Stimulated activated CD4-positive, alpha-beta T cell treated with anti-CD3 and anti-CD28 coated beads, TNF-alpha, amount 100 ng/mL, for 48 hours (primary cell): Measurements from ENCODE around the gene RNU1-1.
A peak's percentile ranks its signal among the peaks of the same experiment; 100 is the strongest.
"Not testable (repeated sequence)": the region's sequence is repeated elsewhere in the genome, so short reads cannot be mapped to it uniquely, and the experiment has no call there.

Experiments
- DNase-seq, 3 donors: peaks; one replicate each; pipeline ENCODE4 v3.0.0-alpha.2; 2020; ENCODE audit warnings: low read depth in 3 of 3

The RNU1-1 gene

DNA sequence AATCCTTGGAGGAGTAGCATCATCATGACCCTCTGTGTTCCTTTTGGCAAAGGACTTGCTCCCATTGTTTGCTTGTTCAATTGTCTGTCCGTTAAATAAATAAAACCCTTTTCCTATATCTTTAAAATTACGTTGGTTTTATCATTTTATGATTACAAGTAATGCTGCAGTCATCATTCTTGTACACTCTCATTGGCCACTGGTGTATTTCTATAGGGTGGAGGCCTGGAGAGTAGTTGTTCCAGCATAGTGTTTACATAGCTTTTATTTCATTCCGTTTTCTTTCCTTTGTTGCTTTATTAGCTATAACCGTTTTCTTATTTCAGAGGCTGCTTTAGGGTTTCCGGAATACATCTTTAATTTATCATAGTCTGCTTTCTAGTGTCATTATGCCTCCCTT is 7.6 kb upstream of the RNU1-1 start:
- not testable (repeated sequence) for DNase-seq

DNA sequence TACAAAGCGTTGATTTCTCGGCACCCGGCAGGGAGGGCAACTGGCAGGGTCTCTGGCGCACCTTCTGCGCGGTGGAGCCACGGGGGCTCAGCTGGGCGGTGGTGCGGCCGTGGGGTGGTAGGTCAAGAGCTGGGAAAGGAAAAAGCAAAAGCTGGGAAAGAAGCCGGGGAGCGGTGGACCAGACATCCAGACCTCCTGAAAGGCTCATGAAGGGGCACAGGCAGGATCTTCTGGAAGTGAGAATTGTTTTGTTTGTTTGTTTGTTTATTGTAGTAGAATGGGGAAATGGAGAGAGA is 7.2 kb upstream of the RNU1-1 start:
- DNase-seq: no peak

DNA sequence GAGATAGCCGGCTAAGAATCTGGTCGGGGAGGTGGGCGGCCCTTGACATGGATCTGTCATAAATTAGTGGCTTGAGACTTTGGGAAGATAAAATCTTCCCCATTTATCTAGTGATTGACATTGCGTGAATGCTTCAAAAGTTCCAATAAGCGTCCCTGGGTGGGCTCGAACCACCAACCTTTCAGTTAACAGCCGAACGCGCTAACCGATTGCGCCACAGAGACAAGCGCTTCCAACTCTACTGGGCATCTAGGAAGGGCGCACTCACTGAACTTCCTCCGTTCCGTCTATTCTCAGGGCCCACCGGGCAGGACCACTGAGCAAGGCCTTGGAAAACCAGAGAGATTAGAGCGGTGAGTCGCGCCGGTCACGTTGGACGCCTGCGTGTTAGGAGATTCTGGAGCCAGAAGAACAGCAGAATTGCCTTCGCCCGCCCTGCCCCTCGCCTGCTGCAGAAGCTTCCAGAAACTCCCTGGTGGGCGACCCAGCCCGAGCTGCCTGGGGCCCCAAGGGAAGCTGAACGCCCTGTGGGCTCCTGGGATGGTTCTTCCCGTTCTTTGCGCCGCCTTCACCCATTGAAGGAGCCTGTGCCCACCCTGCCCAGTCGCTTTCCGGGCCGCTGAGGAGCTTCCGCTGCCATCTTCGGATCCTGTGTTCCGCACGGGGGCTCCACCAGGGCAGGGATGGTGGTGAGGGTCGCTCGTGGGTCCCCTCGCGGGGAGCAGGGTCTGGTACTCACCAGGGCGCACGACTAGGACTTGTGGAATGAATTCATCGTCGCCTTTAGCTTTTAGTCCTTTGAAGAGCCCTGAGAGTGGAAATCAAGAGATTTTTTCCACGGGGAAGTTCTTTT is 6.6 kb upstream of the RNU1-1 start:
- not testable (repeated sequence) for DNase-seq

DNA sequence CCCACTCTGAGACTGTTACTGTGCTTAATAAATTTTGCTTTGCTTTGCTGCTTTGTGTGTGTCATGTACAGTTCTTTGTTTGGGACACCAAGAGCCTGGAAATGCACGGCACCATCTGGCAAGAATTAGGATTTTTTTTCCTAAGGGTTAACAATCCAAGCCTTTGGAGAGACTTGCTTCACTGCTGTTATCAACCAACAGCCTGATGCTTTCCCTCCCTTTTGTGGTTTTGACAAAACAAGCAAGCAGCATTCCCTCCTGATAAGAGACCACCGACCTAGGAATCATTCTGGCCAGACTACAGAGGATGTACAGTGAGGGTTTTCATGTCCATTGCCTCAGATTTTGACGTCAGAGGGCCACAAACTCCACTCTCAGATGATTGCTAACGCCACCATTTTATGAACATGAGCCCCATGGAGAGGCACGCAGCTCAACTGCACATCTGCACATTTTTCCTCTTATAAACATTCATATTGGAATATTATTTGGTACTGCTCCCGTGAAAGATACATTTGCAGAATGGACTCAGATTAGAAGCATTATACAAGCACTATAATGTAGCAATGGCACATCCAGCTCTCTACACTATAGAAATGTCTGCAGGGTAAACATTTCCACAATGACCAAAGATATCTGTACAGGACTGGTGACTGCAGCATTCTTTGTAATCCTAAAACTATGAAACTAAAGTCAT is 5.3 kb upstream of the RNU1-1 start:
- not testable (repeated sequence) for DNase-seq

DNA sequence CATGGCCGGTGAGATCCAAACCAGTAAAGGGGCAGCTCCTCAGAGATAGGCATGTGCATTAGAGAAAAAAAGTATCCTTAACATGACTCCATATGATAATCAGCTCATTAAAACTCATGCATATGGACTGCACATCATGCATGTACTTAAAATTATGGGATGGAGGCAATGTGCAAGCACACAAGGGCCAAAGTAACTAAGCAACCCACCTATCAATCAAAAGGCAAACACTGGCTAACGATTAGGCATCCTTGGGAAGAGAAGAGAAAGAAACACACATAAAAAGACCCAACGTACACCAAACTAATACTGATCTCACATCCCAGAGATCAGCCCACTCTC is 4.8 kb upstream of the RNU1-1 start:
- DNase-seq: not testable (repeated sequence)

DNA sequence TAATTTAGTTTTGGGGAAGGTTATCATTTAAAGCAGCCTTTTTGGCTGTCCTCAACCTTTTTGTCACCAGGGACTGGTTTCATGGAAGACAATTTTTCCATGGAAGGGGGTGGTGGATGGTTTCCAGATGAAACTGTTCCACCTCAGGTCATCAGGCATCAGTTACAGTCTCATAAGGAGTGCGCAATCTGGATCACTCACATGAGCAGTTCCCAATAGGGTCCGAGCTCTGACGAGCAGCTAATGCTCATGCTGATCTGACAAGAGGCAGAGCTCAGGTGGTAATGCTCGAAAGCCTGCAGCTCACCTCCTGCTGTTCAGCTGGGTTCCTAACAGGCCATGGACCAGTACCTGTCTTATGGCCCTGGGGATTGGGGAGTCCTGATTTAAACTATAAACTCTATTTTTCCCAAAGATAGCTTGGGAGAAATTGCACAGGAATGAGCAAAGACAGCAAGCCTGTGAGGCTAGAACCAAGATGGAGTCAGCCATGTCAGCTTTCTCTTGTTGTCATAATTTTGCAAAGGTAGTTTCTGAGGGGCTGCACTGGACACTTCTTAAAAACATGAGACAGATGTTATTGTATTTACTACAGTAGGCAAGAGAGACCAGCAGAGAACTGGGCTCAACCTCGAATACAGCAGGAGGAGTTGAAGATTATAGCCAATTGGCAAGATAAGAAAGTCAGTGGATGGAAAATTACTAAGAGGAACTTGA is 2.8 kb upstream of the RNU1-1 start:
- not testable (repeated sequence) for DNase-seq

DNA sequence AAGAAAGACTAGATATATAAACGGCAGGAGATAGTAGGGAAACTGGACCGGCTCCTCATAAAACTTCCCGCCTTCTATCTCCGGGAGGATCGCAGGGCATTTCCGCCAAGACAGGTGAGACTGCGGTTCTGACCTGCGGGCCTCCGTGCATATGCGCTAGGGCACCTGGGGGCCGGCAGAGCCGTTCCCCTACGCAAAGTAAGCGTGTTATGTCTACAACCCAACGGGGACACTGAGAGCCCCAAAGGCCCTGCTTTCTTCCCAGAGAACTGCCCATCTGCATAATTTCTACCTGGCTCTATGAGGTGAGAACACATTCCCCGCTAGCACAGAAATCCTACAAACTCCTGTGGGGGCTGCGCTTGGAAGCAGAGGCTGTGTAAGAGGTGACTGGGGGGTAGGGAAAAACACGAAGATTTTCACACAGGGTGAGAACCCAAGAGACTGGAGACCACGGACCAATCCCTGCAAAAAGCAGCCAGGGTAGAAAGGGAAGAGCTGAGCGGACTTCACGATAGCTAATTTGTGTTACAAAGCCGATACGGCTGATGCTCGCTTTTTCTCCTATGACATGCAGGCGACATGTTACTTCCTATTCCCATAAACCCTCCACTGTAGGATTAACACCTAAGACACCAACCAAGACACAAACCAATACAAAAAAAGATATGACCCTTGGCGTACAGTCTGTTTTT is 526 bp downstream of the RNU1-1 start:
- DNase-seq: peak; percentile 36 to 74 (median 46)

DNA sequence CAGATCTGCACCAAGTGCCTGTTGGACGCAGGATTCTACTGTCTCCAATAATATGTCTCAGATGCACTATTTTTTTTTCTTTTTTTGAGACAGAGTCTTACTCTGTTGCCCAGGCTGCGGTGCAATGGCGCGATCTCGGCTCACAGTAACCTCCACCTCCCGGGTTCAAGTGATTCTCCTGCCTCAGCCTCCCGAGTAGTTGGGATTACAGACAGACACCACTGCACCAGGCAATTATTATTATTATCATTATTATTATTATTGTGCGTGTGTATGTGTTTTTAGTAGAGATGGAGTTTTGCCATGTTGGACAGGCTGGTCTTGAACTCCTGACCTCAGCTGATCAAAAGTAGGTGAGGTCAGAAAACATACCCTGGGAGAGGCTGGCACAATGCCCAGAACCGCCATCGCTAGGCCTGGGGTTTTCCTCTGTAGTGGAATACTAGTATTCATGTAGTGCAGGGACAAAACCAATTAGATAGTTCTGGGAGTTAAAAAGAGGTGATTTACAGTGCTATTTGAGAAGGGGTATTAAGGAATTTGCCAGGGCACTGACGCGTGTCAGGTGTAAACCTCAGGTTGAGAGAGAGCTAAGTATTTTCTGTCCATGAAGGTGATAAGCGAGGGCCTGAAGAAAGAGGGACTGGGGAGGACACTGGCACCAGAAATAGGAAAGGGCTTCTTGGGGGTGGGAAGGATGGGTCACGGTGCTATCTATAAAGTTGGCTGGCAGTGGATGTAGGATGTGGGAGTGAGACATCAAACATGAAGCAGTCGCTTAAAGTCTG is 1.3 kb downstream of the RNU1-1 start:
- peak in 1 of 3 donors; percentile 27 for DNase-seq

DNA sequence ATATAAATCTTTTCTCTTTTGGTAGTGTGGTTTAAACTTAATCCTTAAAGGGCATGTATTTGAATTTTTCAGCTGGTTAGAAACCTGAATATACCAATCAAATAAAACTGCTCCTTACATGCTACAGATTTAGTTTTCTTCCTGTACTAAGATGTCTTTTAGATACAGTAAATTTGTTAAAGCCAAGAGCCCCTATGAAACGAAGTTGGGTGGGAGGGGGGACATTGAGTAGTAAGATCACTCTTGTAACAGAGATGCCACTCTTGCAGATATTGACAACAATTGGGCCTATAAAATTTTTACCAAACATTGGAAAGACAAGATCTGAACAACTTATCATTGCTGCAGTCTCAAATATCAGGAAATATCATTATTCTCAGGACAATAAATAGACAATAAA is 2.2 kb downstream of the RNU1-1 start:
- not testable (repeated sequence) for DNase-seq

DNA sequence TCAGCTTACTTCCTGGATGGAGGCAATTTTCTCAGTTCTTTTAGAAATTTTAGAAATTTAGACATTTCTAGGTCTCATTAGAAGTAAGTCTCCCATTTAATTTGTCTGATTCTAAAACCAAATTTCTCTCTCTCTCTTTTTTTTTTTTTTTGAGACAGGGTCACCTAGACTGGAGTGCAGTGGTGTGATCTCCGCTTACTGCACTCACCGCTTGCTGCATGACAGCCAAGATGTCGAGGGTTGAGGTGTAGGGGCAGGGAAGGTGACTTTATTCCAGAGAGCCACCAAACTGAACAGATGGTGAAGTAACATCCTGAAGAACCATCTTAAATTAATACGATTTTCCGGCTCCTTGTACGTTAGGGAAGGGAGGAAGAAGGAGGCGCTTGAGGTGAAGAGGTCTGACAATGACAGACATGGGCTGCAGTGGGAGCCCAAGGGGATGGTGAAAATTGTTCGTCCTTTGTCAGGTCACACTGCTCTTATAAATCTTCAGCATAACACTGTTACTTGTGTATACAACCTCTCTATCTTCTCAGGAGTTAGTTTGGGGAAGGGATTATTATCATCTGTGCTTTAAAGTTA is 5.1 kb downstream of the RNU1-1 start:
- not testable (repeated sequence) for DNase-seq

DNA sequence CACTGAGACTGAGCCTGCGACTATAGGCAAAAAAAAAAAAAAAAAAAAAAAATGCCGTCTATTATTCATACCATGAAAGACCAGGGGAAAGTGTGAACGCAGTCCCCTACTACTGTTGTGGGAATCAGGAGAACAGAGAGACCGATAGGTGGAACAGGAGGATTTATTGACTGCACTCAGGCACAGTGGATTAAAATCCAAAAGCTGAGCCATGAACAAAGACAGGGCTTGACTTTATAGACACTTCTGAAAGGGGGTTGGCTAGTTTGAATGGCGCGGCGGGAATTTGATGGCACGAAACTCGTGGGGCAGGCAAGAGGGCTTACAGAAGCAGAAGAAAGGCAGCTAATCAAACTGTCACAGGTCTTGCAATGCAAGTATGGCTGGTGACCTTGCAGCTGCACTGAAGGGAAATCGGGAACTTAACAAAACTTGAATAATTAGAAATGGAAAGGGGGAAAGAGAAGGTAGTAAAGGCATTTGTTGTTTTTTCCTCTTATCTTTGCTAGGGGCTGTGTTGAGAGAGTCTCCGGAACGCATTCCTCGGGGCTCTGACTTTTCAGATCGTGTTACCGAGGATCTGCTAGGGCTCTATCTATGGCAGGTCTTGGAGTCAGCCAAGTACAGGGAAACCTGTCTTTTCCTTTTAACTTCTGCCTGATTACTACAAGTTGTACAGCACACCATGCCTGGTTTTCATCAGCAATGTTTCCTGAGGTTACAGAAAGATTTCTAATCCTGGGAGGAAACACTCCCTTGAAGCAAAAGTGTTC is 7.5 kb downstream of the RNU1-1 start:
- DNase-seq: not testable (repeated sequence)

DNA sequence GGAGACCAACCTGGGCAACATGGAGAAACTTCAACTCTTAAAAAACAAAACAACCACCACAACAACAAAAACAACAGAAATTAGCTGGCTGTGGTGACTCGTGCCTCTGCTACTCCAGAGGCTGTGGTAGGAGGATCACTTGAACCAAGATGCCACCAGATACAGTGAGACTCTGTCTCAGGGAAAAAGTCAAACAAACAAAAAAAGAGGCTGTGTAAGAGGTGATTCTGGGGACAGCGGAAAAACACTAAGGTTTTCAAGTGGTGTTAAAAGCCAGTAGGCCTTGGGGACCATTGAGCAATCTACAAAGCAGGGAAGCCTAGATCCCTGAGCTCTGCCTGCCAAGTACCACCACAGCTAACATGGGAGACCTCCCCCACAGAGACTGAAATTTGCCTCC is 8.2 kb downstream of the RNU1-1 start:
- DNase-seq: not testable (repeated sequence)

DNA sequence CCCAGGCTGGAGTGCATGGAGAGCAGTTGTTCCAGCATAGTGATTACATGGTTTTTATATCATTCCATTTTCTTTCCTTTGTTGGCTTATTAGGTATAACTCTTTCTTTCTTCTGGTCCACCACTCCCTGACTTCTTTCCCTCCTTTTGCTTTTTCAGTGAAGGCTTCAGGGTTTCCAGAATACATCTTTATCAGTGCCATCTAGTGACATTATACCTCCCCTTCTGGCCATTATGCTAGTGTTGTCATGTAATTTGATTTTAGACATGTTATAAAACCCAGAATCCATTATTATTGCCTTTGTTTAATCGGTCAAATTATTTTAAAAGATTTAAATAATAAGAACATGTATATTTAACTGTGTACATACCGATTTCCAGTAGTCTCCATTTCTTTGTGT is 10.6 kb downstream of the RNU1-1 start:
- DNase-seq: no peak

DNA sequence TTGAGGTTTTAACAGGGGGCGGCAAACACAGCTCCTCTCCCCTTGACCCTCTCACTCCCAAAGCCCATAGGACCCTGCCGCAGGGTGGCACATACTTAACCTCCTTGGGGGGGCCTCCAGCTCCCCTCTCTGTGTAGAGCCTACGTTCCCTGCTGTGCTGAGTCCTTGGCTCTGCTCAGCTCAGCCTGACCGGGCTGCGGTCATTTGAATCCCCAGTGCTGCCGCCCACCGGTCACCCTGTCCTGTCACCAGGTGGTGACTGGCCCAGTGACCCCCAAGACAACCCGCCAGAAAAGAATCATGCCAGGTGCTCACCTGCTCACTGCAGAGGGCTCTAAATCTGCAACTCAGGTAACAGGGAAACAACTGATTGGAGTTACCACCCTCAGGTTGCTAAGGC is 12.6 kb downstream of the RNU1-1 start:
- DNase-seq: not testable (repeated sequence)

DNA sequence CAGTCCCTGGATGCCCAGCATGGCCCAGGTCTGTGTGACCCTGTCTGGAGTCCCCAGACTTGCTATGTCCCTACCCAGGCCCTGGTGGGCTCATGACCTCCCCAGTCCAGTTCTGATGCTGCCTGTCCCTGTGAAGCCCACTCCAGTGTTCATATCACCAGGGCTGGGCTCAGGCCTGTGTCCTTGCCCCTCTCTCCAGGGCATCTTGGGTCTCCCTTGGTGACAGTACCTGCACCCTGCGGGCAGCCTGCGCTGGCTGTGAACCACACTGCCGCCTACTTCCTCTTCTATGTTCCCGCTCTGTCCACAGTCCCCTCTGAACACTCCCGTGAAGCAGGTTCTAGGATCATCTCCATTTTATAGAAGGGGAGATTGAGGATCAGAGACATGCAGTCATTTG is 13.1 kb downstream of the RNU1-1 start:
- not testable (repeated sequence) for DNase-seq

DNA sequence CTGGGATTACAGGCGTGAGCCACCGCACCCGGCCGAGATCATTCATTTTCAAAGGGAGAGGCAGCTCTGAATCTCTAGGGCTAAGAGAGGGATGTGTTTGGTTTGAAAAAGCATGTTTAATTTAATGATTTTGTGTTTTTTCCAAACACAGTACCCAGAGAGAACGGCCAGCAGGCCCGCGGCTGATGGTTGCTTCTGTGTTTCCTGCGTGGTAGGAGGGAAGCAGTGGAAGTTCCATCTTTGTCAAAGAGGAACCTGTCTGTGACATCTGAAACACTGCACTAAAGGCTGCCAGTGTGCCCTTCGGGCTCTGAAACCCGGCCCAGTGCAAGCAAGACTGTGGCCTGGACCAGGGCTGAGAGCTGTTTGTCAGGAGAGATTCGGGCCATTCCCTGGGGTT is 13.6 kb downstream of the RNU1-1 start:
- not testable (repeated sequence) for DNase-seq

DNA sequence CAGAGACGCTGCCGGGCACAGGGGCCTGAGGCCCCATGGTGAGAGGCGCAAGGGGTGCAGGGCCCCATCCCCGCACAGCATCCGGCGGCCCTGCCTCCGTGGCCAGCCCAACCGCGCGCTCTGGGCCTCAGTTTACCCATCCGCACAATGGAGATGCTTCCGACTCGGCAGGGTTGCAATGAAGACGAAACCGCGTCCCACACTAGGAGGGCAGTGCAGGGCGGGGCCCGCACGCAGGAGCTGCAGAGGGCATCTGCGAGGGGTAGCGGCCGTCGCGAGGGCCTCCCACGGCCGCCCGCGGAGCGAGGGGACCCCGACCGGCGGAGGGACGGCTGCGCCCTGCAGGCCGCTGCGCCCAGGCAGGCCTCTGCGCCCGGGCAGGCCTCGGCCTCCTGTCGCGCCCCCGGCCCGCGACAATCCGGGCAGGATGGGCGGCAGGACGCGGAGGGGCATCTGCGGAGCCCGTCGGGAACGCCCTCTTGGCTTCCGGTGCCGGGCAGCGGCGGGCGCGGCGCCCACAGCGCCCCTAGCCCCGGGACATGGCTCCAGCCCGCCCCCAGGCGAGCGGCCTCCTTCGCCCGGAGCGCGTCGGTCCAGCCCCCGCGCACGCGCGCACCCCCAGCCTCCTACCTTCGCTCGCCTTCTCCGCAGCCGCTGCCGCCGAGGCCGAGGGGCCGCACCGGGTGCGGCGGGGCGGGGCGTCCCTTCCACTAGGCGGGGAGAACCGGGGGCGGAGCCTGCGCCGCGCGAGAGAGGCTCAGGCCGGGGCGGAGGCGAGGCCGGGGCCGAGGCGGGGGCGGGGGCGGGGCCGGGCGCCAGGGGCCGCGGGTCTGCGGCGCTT is 15.3 kb downstream of the RNU1-1 start:
- DNase-seq: peak; percentile 61 to 78 (median 68)

DNA sequence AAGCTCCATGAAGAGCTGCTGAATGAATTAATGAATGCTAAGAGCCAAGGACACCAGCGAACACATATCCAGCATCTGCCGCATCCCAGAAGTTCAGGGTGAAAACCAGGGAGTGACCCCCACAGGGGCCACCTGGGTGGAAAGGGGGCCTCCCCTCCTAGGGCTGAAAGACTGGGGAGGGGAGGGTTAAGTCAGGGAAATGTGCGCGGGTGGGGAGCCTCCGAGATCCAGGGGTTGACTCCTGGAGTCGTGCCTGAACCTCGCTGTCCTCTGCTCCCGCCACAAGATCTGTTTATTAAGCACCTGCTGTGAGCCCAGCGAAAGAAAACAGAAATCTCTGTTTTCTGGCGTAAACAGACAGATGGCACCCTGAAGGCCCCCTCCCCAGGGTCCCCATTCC is 16.0 kb downstream of the RNU1-1 start:
- not testable (repeated sequence) for DNase-seq

DNA sequence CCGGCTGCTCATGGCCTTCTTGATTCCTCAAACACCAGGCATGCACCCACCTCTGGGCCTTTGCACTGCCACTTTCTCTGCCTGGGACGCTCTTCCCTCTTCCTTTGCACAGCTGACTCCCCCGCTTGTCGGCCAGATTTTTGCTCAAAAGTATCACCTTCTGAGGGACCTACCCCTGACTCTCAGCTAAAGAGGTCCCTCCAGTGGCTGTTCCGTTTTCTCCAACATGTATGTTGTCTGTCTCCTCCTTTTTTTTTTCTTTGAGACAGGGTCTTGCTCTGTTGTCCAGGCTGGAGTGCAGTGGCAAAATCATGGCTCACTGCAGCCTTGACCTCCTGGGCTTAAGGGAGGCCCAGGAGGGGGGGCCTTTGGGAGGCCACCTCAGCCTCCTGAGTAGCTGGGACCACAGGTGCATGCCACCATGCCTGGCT is 16.6 kb downstream of the RNU1-1 start:
- DNase-seq: not testable (repeated sequence)
